Left ventricle myocardium inferior (tissue), 1 donor: ENCODE results near the gene INSR. TPM values are rescaled to one million over a fixed set of nuclear protein-coding genes. Genes with fewer than 3 reads are reported as not detected.

Source experiments
- DNase-seq: peaks from one replicate; pipeline ENCODE4 v3.0.0-alpha.2; 2020
- H3K27ac ChIP-seq: fragments of 200-600 bp; replicated peaks from 2 replicates; pipeline ENCODE4 v1.8.0; 2021
- H3K27me3 ChIP-seq: fragments of 200-600 bp; 2 replicates; pipeline ENCODE4 v1.8.0; 2021; ENCODE audit warnings: low read depth
- H3K36me3 ChIP-seq: fragments of 200-600 bp; 2 replicates; pipeline ENCODE4 v1.8.0; 2021
- H3K4me1 ChIP-seq: fragments of 200-600 bp; 2 replicates; pipeline ENCODE4 v1.8.0; 2021
- H3K4me3 ChIP-seq: fragments of 200-600 bp; 2 replicates; pipeline ENCODE4 v1.8.0; 2021; ENCODE audit warnings: mild to moderate bottlenecking, moderate library complexity
- H3K9me3 ChIP-seq: fragments of 200-600 bp; replicated peaks from 2 replicates; pipeline ENCODE4 v1.8.0; 2021
- CTCF ChIP-seq: fragments of 200-600 bp; IDR thresholded peaks from 2 replicates; pipeline ENCODE4 v1.8.0; 2021; ENCODE audit warnings: antibody characterized with exemption, mild to moderate bottlenecking, borderline replicate concordance
- intact Hi-C: fragments of 100-400 bp; cut with micrococcal nuclease; formaldehyde crosslinking; loops from one replicate; pipeline ENCODE4 v1.11.0; 2022
- total RNA-seq: library from RNA; stranded (reverse); fragmentation: NEBNext Ultra II Directional; extraction: Animal tissue kit (Norgen Biotek cat#: 25700); gene quantifications from one replicate; pipeline ENCODE4 v1.2.1, GENCODE V29; 2021
- donor health status: DM: no; HTN: yes; CAD: no; lungs with severe emphysema.

The INSR gene
- total RNA-seq, 1 donor from 2014 or later, result 85.3 TPM

DNA sequence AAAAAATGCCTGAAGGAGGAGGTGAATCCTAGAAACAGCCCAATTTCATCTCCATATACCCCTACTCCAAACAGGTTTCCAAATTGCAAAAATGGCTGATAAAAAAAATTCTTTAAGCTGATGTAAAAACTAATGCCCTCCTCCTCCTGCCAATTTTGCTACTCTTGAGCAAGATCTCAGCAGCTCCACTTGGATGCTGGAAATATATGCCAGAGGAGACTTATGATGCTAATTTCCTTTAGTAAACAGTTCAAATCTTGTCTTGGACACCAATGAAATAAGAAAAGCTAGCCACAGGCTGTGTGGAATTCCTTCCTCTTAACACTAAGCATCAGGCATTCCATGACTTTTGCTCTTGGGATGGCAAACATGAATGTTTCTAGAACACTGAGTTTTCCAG, 67.5 kb downstream of the INSR start:
- Histone ChIP-seq H3K4me3 (no peak overlapping the region), H3K27ac (no peak overlapping the region), H3K27me3 (no peaks in the 10 kb centered on the region), H3K36me3 (no peaks in the 10 kb centered on the region), H3K4me1 (peaks cover 86% of the 10 kb centered on the region), H3K9me3 (no peaks in the 10 kb centered on the region)
- no peak for DNase-seq
- TF ChIP-seq CTCF, result no peak
- intact Hi-C loops, result no loop called here

- DNase-seq, result no peak
- intact Hi-C loops, result no loop called here
- Histone ChIP-seq H3K27ac (no peak overlapping the region), H3K9me3 (no peaks in the 10 kb centered on the region), H3K36me3 (no peaks in the 10 kb centered on the region), H3K4me1 (peaks cover 79% of the 10 kb centered on the region), H3K27me3 (no peaks in the 10 kb centered on the region), H3K4me3 (no peak overlapping the region)
- no peak for TF ChIP-seq CTCF
Measured at GRCh38 chr19:7225741-7226140, 68.5 kb downstream of the INSR start.

GRCh38 chr19:7224995-7225394, 69.2 kb downstream of the INSR start:
- H3K27me3 ChIP-seq, result no peaks in the 10 kb centered on the region
- DNase-seq, result no peak
- H3K4me1 ChIP-seq, result peaks cover 72% of the 10 kb centered on the region
- H3K27ac ChIP-seq, result no peak overlapping the region
- no peaks in the 10 kb centered on the region for H3K9me3 ChIP-seq
- TF ChIP-seq CTCF, result no peak
- H3K36me3 ChIP-seq, result no peaks in the 10 kb centered on the region
- no peak overlapping the region for H3K4me3 ChIP-seq
- intact Hi-C loops, result no loop called here

DNA sequence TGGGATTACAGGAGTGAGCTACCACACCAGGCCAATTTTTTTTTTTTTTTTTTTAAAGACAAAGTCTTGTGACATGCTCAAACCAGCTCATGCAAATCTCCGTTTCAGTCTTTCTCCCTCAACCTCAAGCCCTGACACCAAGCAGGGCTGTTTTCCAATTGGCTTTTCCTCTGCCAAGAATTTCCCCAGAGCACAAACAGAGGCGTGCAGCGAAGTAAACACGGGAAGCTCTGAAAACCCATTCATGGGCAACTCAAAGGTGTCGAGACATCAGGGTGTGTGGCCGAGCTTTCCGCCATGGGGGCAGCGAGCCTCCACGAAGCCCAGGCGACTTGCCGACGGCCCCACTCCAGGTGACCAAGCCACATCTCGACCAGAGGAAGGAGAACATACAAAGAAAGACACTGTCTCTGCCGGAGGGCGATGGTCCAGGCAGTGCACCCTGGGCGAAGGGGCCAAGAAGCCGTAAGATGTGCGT, 70.0 kb downstream of the INSR start:
- Histone ChIP-seq H3K9me3 (no peaks in the 10 kb centered on the region), H3K36me3 (no peaks in the 10 kb centered on the region), H3K4me3 (peak overlapping the region; percentile 34), H3K27ac (peak overlapping the region; percentile 56), H3K4me1 (peaks cover 71% of the 10 kb centered on the region), H3K27me3 (no peaks in the 10 kb centered on the region)
- no peak for TF ChIP-seq CTCF
- intact Hi-C loops, result no loop called here
- no peak for DNase-seq

DNA sequence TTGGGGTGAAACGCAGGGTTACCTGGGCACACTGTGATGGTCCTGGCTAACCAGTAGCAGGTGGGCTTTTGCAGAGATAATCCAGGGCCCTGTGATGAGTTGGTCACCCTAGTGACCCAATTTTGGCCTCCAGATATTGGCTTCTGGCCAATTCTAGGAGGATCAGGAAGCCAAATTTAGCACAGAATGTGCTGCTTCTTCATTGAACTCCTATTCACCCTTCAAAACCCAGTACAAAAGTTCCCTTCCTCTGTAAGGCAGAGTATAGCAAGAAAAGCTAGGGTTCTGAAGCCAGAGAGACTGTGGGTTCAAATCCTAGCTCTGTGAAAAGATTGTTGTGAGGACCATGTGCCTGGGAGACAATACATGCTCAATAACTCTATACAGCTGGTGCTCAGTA, 70.8 kb downstream of the INSR start:
- no peaks in the 10 kb centered on the region for H3K9me3 ChIP-seq
- peaks cover 65% of the 10 kb centered on the region for H3K4me1 ChIP-seq
- no peak overlapping the region for H3K27ac ChIP-seq
- no peaks in the 10 kb centered on the region for H3K27me3 ChIP-seq
- H3K4me3 ChIP-seq, result no peak overlapping the region
- no peak for TF ChIP-seq CTCF
- intact Hi-C loops, result no loop called here
- no peak for DNase-seq
- no peaks in the 10 kb centered on the region for H3K36me3 ChIP-seq

GRCh38 chr19:7219056-7219455, 75.2 kb downstream of the INSR start:
- Histone ChIP-seq H3K27ac (no peak overlapping the region), H3K36me3 (no peaks in the 10 kb centered on the region), H3K4me3 (no peak overlapping the region), H3K4me1 (peaks cover 44% of the 10 kb centered on the region), H3K27me3 (no peaks in the 10 kb centered on the region), H3K9me3 (no peaks in the 10 kb centered on the region)
- no peak for DNase-seq
- TF ChIP-seq CTCF, result no peak
- intact Hi-C loops, result no loop called here
